Stimulated activated CD4-positive, alpha-beta T cell treated with anti-CD3 and anti-CD28 coated beads, Interleukin-1b, Interleukin-23, amount 100 ng/mL, for 1 hour (primary cell): ENCODE data around the gene PLD1.

ENCODE experiments used
- DNase-seq, 2 donors: peaks; one replicate each; pipeline ENCODE4 v3.0.0-alpha.2; 2020; ENCODE audit warnings: low read depth in 2 of 2

PLD1 gene

GRCh38 chr3:171620825-171621434 lies 189.4 kb downstream of the PLD1 start:
- DNase-seq, result no peak

- no peak for DNase-seq
Observed at GRCh38 chr3:171616798-171617197, 193.5 kb downstream of the PLD1 start.

- DNase-seq, result no peak
Observed at GRCh38 chr3:171615686-171616085, 194.6 kb downstream of the PLD1 start.

- DNase-seq, result no peak
Observed at GRCh38 chr3:171615281-171615680, 195.0 kb downstream of the PLD1 start.

- DNase-seq, result no peak
Observed at GRCh38 chr3:171614318-171614921, 195.9 kb downstream of the PLD1 start.

GRCh38 chr3:171607452-171607851 lies 202.8 kb downstream of the PLD1 start:
- DNase-seq, result no peak

GRCh38 chr3:171606151-171606751 lies 204.0 kb downstream of the PLD1 start:
- DNase-seq, result no peak

GRCh38 chr3:171604370-171604769 lies 205.9 kb downstream of the PLD1 start:
- no peak for DNase-seq

GRCh38 chr3:171602072-171602471 lies 208.2 kb downstream of the PLD1 start:
- no peak for DNase-seq

GRCh38 chr3:171600030-171600429 lies 210.3 kb downstream of the PLD1 start:
- no peak for DNase-seq

- DNase-seq, result no peak
Observed at GRCh38 chr3:171598990-171599389, 211.3 kb downstream of the PLD1 start.

- no peak for DNase-seq
Observed at GRCh38 chr3:171592786-171593185, 217.5 kb downstream of the PLD1 start.

GRCh38 chr3:171591070-171591469 lies 219.2 kb downstream of the PLD1 start:
- DNase-seq, result no peak

GRCh38 chr3:171586274-171586673 lies 224.0 kb downstream of the PLD1 start:
- no peak for DNase-seq

GRCh38 chr3:171585039-171585438 lies 225.2 kb downstream of the PLD1 start:
- no peak for DNase-seq

GRCh38 chr3:171584100-171584499 lies 226.2 kb downstream of the PLD1 start:
- DNase-seq, result no peak

GRCh38 chr3:171574556-171575240 lies 235.6 kb downstream of the PLD1 start:
- no peak for DNase-seq

GRCh38 chr3:171569571-171570132 lies 240.6 kb downstream of the PLD1 start:
- no peak for DNase-seq

- no peak for DNase-seq
Observed at GRCh38 chr3:171568766-171569165, 241.5 kb downstream of the PLD1 start.

GRCh38 chr3:171566803-171567422 lies 243.4 kb downstream of the PLD1 start:
- DNase-seq, result no peak

- DNase-seq, result no peak
Observed at GRCh38 chr3:171565481-171566058, 244.7 kb downstream of the PLD1 start.
